ENCODE data around the gene XPR1. TPM values are rescaled to one million over a fixed set of nuclear protein-coding genes. Genes with fewer than 3 reads are reported as not detected.

Gene XPR1
- total RNA-seq, 1 donor from 2014 or later = 71.8 TPM

GRCh38 chr1:180838535-180838934 lies 206.7 kb downstream of the XPR1 start:
- no peaks in the 10 kb centered on the region for H3K9me3 Mint-ChIP-seq (ENCODE audit: unreplicated experiment)
- H3K27me3 Mint-ChIP-seq (ENCODE audit: unreplicated experiment) = no peaks in the 10 kb centered on the region
- H3K4me1 Mint-ChIP-seq (ENCODE audit: unreplicated experiment) = no peaks in the 10 kb centered on the region
- DNase-seq (ENCODE audit: low spot score) = no peak
- no peak for TF ChIP-seq CTCF (IDR thresholded peaks at IDR 0.05; ENCODE audit: unreplicated experiment)
- no peak overlapping the region for H3K4me3 Mint-ChIP-seq (ENCODE audit: unreplicated experiment)
- no peak overlapping the region for H3K27ac Mint-ChIP-seq (ENCODE audit: unreplicated experiment)
- H3K36me3 Mint-ChIP-seq (ENCODE audit: low read depth, unreplicated experiment) = peaks cover 5% of the 10 kb centered on the region

- H3K27me3 Mint-ChIP-seq (ENCODE audit: unreplicated experiment) = peaks cover under 1% of the 10 kb centered on the region
- H3K27ac Mint-ChIP-seq (ENCODE audit: unreplicated experiment) = no peak overlapping the region
- H3K4me3 Mint-ChIP-seq (ENCODE audit: unreplicated experiment) = peak overlapping the region; percentile 42
- no peaks in the 10 kb centered on the region for H3K4me1 Mint-ChIP-seq (ENCODE audit: unreplicated experiment)
- no peak for DNase-seq (ENCODE audit: low spot score)
- TF ChIP-seq CTCF (IDR thresholded peaks at IDR 0.05; ENCODE audit: unreplicated experiment) = no peak
- peaks cover 5% of the 10 kb centered on the region for H3K36me3 Mint-ChIP-seq (ENCODE audit: low read depth, unreplicated experiment)
- no peaks in the 10 kb centered on the region for H3K9me3 Mint-ChIP-seq (ENCODE audit: unreplicated experiment)
These were observed 207.7 kb downstream of the XPR1 start for GRCh38 chr1:180839547-180839946.

- Mint-ChIP-seq H3K4me3 (ENCODE audit: unreplicated experiment) (no peak overlapping the region), H3K27ac (ENCODE audit: unreplicated experiment) (peak overlapping the region; percentile 10), H3K36me3 (ENCODE audit: low read depth, unreplicated experiment) (peaks cover 5% of the 10 kb centered on the region), H3K9me3 (ENCODE audit: unreplicated experiment) (no peaks in the 10 kb centered on the region), H3K27me3 (ENCODE audit: unreplicated experiment) (peaks cover 3% of the 10 kb centered on the region), H3K4me1 (ENCODE audit: unreplicated experiment) (no peaks in the 10 kb centered on the region)
- TF ChIP-seq CTCF (IDR thresholded peaks at IDR 0.05; ENCODE audit: unreplicated experiment) = no peak
- no peak for DNase-seq (ENCODE audit: low spot score)
These were observed 209.6 kb downstream of the XPR1 start for GRCh38 chr1:180841415-180841814.

- Mint-ChIP-seq H3K4me3 (ENCODE audit: unreplicated experiment) (no peak overlapping the region), H3K27ac (ENCODE audit: unreplicated experiment) (peak overlapping the region; percentile 33), H3K36me3 (ENCODE audit: low read depth, unreplicated experiment) (peaks cover 5% of the 10 kb centered on the region), H3K27me3 (ENCODE audit: unreplicated experiment) (peaks cover 3% of the 10 kb centered on the region), H3K9me3 (ENCODE audit: unreplicated experiment) (no peaks in the 10 kb centered on the region), H3K4me1 (ENCODE audit: unreplicated experiment) (no peaks in the 10 kb centered on the region)
- no peak for TF ChIP-seq CTCF (IDR thresholded peaks at IDR 0.05; ENCODE audit: unreplicated experiment)
- DNase-seq (ENCODE audit: low spot score) = no peak
These were observed 210.2 kb downstream of the XPR1 start for GRCh38 chr1:180842052-180842451.

- DNase-seq (ENCODE audit: low spot score) = no peak
- Mint-ChIP-seq H3K4me1 (ENCODE audit: unreplicated experiment) (no peaks in the 10 kb centered on the region), H3K27me3 (ENCODE audit: unreplicated experiment) (peaks cover 3% of the 10 kb centered on the region), H3K27ac (ENCODE audit: unreplicated experiment) (peak overlapping the region; percentile 71), H3K4me3 (ENCODE audit: unreplicated experiment) (no peak overlapping the region), H3K36me3 (ENCODE audit: low read depth, unreplicated experiment) (peaks cover 5% of the 10 kb centered on the region), H3K9me3 (ENCODE audit: unreplicated experiment) (no peaks in the 10 kb centered on the region)
- TF ChIP-seq CTCF (IDR thresholded peaks at IDR 0.05; ENCODE audit: unreplicated experiment) = no peak
These were observed 210.9 kb downstream of the XPR1 start for GRCh38 chr1:180842491-180843275.

All from endothelial cell (in vitro differentiated cells).